Measurements from ENCODE around the gene RASGRF2. TPM values are rescaled to one million over a fixed set of nuclear protein-coding genes. Genes with fewer than 3 reads are reported as not detected.

Gene RASGRF2, protein sequence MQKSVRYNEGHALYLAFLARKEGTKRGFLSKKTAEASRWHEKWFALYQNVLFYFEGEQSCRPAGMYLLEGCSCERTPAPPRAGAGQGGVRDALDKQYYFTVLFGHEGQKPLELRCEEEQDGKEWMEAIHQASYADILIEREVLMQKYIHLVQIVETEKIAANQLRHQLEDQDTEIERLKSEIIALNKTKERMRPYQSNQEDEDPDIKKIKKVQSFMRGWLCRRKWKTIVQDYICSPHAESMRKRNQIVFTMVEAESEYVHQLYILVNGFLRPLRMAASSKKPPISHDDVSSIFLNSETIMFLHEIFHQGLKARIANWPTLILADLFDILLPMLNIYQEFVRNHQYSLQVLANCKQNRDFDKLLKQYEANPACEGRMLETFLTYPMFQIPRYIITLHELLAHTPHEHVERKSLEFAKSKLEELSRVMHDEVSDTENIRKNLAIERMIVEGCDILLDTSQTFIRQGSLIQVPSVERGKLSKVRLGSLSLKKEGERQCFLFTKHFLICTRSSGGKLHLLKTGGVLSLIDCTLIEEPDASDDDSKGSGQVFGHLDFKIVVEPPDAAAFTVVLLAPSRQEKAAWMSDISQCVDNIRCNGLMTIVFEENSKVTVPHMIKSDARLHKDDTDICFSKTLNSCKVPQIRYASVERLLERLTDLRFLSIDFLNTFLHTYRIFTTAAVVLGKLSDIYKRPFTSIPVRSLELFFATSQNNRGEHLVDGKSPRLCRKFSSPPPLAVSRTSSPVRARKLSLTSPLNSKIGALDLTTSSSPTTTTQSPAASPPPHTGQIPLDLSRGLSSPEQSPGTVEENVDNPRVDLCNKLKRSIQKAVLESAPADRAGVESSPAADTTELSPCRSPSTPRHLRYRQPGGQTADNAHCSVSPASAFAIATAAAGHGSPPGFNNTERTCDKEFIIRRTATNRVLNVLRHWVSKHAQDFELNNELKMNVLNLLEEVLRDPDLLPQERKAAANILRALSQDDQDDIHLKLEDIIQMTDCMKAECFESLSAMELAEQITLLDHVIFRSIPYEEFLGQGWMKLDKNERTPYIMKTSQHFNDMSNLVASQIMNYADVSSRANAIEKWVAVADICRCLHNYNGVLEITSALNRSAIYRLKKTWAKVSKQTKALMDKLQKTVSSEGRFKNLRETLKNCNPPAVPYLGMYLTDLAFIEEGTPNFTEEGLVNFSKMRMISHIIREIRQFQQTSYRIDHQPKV (N-terminal part only)
- 0.58 TPM for total RNA-seq

DNA sequence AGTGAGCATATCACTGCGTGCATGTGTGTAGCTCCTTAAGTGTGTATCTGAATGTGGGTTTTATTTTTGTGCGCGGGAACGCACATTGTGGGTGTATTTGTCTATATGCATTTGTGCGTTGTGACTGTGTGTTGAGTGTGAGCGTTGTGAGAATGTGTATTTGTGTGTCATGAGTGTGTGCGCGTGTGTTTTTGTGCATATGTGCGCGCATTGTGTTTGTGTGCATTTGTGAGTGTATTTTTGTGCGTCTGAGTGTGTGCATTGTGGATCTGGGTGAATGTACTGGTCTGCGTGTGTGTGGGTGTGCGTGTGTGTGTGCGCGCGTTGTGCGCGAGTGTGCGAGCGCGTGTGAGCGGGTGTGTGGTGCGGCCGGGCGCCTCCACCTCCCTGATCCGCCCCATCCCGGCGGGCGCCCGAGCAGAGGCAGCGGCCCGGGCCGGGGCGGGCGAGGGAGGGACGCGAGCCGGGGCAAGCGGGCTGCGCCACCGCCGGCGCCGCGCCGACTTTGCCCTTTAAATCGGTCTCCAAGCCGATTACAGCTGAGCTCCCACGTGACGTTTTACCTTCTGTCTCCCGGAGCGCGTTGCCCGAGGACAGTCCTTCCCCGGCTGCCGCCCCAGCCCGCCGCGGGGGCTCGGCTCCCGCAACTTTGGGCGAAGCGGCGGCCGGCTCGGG, at the start of gene RASGRF2:
TSS of gene RASGRF2 (plus strand) at position 596 of the 675 bp plus-strand sequence. CDS start 376 bp downstream, outside the sequence.
- ATAC-seq, result peak; percentile 86
- peak; percentile 58 for DNase-seq (ENCODE audit: low spot score)

DNA sequence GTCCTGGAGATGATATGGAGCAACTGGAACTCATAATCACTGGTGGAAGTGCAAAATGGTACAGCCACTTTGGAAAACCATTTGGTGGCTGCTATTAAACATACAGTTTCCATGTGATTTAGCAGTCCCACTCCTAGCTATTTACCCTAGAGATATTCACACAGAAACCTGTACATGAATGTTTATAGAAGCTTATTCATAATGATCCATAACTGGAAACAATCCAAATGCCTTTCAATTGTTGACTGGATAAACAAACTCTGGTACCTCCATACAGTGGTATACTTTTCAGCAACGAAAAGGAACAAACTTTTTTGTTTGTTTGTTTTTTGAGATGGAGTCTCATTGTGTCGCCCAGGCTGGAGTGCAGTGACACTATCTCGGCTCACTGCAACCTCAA, 47.7 kb upstream of the RASGRF2 start:
- DNase-seq (ENCODE audit: low spot score) (no peak), ATAC-seq (no peak)

DNA sequence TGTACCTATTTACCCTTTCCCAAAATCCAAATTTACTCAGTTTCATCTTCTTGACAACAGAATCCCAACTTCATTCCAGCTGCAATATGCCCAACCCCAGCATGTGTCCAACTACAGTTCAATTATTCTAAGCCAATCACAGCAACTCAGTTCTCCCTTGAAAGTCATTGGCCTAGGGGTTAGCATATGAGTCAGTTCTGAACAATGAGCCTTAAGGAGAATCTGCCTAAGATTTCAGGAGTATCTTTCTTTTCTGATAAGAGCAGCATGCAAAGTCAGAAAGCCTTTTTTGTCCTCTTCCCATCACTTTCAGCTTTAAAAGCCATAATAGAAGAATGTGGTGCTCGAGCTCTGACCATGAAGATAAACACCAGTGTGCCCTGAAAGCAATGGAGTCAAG, 44.4 kb upstream of the RASGRF2 start:
- ATAC-seq, result no peak
- no peak for DNase-seq (ENCODE audit: low spot score)

DNA sequence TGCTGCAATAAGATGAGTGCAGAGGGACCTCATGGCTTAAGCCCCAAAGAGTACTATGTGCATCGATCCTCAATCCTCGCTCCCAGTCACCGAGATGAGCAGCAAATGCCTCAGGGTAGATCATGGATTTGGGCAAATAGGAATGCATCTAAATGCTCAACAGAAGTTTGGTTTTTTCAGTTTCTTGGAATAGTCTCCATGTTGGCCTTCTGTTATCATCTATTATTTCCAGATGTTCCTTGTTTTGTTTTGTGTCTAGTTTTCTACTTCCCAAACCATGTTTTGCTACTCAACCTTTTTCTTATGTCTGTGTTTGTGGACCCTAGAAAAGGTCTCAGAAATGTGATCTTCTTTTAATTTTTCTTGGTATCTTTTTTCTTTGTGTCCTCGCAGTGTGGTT, 43.5 kb upstream of the RASGRF2 start:
- no peak for ATAC-seq

DNA sequence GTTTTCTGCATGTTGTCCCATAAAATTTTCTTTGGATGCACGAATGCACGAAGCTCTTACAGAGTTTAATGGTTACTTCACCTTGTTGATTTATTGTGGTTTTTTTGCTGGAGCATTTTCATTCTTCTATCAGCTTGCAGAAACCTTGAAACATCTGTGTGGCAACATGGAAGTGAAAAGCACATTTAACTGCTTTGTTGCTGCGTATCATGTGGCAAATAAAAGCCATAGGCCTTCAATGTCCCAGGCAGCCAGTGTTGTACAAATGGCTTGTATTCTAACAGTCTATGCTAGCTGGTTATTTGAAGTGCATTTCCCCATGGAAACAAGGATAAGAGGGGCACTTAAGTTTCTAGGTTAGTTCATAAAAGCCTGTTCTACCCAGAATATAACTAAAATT, 42.5 kb upstream of the RASGRF2 start:
- DNase-seq (ENCODE audit: low spot score), result no peak
- ATAC-seq, result no peak

More for the DNA sequence above, 43.5 kb upstream of the RASGRF2 start:
- DNase-seq (ENCODE audit: low spot score), result no peak

DNA sequence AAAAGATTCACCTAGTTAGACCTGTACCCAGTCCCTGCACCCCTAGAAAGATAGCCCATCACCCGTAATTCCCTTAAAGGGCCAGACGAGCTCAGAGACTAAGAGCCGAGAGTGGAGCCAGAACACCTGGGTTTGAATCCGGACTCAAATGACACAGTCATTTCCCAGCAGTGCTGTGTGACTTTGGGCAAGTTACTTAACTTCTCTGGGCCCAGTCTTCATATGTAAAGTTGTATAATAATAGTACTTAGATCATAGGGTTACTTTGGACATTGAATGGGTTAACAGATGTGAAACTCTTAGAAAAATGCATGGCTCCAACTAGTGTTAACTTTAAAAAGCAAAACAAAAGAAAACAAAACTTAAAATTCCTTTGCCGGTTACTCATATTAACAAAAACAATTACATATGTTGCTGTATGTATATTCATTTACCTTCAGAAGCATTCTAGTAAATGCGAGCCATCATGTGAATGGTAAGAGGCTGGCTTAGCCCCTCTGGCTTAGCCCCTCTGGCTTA, 40.4 kb upstream of the RASGRF2 start:
- ATAC-seq (no peak), DNase-seq (ENCODE audit: low spot score) (no peak)

DNA sequence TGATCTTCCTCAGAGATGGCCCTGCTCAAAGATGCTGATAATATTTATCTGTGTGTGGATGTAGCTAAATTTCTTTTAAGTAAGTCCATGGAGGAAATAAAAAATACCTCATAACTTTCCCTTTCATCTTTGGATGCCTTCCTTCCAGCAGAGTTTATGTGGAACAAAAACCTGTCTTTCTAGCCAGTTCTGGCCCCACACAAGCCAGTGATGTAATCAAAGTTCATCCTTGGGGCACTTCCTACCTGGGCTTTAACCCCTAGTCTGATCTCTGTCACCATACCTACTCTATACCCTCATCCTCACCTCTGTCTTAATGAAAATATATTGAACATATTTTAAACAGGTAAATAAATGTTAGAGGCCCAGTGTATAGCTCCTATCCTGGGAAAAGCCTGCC, 39.8 kb upstream of the RASGRF2 start:
- DNase-seq (ENCODE audit: low spot score) (no peak), ATAC-seq (peak; percentile 40)

DNA sequence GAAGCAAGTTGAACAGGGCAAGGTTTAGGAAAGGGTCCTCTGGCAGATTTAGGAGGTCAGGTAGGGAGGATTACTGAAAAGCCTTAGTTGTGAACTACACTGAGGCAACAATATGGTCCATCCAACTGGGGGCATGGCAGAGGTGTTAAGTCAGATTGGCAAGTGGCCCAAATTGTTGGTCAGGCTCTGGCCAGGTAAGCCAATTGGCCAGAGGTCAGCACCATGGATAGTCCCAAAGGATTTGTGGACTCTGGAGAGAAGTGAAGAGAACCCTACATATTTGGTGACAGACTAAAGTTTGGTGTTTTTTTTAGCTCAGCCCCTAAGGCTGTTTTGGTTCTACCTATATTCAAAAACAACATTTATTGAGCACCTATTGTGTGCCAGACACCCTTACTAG, 39.1 kb upstream of the RASGRF2 start:
- ATAC-seq, result peak; percentile 36

DNA sequence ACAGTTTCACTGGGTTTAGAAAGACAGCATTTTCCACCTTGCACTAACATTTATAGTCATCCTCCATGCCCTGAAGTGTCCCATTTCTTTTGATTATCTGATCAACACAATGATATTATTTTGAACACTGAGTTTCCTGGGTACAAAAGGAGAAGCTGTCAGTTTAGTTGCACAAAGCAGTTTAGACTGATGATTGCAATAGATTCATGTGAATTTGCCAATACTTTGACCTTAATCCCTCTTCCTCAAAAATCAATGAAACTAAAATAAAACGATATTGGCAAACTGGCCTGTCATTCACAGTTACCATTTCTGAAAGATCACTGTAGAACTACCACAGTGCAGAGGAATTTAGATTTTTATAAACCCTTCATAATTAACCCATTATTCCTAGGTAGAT, 34.2 kb upstream of the RASGRF2 start:
- ATAC-seq (peak; percentile 39), DNase-seq (ENCODE audit: low spot score) (no peak)

More for the DNA sequence above, 39.1 kb upstream of the RASGRF2 start:
- no peak for DNase-seq (ENCODE audit: low spot score)

DNA sequence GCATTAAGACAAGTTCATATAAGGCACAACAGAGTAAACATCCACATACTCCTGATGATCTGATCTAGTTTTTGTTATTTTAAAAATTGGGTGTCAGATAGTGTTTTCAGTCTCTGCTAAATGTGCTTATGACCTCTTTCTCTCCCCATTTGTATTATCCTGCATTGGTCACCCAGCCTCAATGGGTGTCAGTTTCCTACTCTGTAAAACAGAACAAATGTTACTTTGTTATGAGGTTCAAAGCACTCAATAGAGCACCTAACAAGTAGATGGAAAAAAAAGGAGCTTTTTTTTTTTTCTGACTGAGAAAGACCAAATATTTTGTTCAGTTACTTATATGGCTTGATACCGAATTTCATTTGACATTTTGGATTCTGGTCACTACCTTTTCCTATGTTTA, 33.6 kb upstream of the RASGRF2 start:
- DNase-seq (ENCODE audit: low spot score), result no peak
- ATAC-seq, result no peak

DNA sequence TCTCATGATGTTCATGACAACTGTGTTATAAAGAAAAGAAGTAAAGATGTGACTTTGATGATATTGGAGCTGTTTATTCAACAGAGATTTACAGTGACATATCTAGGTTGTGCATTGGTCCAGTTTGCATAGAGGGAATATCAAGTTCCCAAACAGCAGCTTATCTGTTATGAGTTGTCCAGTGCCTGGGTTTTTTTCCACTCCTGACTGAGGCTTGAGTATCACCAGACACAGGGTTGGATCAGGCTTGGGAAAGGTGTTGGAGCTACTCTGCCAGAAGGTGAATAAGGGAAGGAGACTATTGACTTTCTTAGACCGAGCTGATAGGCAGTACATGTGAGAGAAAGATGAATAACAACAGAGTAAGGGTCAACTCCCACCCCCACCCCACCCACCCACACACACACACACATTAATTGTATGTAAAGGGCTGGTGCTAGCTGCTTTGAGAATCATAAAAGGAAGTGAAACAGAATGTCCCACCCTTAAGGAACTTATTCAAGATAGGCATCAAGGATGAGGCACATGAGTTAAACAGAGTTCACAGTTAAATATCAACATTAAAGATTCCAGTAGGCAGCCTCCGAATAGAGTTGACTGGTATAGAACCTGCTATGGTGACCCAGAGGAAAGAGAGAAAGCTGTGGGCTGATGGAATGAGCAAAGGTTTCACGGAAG, 33.0 kb upstream of the RASGRF2 start:
- no peak for ATAC-seq
- DNase-seq (ENCODE audit: low spot score), result no peak

DNA sequence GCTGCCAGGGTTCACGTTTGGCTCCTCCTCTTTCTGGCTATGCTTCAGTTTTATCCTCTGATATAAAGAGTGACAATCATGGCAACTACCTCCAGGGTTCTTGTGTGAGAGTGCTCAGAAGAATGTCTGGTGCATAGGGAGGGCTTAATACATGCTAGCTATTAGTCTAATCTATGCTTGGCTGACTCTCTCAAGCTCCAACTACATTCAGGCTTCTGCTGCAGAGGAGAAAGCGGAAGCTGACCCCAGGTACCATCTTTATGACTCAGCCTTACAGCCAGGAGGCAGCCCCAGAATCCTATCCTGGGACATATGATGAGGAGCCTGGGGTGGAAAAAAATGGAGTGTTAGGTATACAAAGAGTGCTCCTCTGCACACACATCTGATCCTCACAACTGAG, 32.1 kb upstream of the RASGRF2 start:
- ATAC-seq (no peak), DNase-seq (ENCODE audit: low spot score) (no peak)

DNA sequence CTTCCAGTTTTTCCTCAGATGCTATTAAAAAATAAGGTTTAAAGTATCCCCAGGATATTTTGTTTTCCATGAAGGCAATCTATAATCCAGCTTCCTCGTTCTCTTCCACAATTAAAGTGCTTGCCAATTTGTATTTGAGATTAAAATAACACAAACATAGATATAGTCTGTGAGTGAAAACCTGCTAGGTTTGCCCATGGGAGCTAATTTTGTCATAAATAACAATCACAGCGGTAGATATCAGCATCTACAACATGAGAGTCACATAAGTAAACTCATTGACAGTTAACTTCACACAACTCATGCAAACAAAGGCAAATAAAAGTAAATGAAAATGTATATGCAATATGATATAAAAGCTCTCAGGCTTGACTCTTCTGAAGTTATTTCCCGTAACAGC, 29.2 kb upstream of the RASGRF2 start:
- no peak for DNase-seq (ENCODE audit: low spot score)
- no peak for ATAC-seq

DNA sequence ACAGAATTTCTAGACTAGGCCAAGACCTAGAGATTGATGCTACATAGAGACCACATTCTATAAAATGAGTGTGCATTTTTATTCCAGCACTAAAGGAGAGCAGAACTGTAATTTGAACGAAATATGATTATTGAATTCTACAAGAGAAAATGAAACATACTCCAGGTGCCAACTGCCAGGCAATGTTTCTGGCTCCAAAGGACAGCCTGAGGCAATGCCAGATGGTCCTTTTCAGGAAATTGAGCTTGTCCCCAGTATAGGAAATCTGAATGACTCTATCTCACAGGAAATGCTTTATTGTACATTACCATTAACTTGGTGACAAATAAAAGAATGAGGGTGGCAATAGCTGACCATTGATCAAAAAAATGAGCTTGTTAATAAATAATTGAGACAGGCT, 28.8 kb upstream of the RASGRF2 start:
- ATAC-seq, result no peak
- DNase-seq (ENCODE audit: low spot score), result no peak

DNA sequence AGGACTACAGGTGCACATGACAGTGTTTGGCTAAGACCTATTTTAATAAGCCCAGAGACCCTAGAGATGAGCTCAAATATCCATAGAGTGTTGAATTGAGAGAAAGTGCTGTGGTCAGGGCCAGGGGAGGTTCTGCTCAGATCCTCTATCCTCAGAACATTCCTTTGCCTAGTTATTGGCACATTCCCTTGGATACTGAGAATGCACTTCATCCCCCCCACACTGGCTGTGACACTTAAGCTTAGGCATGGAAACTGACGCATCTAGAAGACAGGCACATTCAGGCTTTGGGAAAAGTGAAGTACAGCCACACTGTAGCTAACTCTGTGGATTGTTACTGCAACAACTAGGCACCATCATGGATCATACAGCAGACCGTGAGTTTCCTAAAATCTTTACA, 27.1 kb upstream of the RASGRF2 start:
- DNase-seq (ENCODE audit: low spot score) (no peak), ATAC-seq (no peak)

DNA sequence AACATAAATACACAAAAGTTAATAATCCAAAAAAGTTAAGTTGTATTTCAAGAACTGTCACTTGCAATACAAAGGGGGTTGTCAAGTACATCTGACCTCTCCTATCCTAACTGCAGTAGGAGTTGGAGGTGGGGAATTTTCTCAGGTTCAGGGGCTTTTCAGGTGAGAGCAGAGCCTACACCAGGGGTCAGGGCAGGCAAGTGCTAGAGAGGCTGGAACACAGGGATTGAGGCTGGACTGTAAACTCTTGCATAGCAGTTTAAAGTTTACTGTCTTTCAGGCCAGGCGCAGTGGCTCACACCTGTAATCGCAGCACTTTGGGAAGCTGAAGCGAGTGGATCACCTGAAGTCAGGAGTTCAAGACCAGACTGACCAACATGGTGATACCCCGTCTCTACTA, 25.4 kb upstream of the RASGRF2 start:
- DNase-seq (ENCODE audit: low spot score) (no peak), ATAC-seq (no peak)

DNA sequence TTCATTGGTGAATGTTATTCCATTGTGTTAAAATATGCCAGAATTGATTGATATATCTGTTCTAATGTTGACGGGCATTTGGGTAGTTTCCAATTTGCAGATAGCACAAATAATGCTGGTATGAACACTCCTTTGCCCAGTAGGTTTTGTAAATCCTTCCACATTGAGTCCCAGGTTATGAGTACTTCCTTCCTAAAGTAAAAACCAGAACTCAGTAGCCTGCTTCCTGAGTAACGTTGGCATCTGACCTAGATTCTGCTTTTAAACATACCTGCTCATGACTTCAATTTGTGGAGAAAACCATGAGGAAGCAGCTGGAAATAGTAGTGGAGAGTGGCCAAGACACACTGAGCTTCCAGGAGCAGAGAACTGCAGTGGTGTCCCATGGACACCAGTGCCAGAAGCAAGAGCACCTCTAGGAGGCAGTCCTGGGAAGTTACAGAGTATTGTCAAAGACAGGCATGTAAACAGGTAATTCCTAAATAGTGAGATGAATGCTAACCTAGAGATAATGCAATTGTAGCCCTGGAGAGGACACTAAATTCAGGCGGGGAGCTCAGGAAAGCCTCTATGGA, 24.3 kb upstream of the RASGRF2 start:
- DNase-seq (ENCODE audit: low spot score) (no peak), ATAC-seq (peak; percentile 48)

DNA sequence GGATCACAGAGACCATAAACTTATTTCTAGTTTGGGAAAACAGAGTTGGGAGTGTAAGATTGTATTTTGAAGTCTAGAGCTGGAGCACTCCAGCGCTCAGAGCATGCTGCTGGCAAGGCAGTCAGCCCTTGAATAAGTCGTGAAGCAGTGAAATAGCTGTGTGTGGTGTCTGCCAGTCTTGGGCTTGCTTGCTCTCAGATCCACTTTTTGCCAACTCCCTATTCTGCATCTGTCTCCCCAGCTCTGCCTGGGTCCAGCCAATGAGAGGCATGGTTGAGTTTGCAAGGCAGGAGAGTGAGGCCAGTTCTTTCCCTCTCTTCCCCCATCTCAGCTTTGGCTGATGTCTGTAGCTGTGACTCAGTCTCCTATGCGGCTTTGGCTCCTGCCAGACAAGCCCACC, 23.3 kb upstream of the RASGRF2 start:
- no peak for ATAC-seq

DNA sequence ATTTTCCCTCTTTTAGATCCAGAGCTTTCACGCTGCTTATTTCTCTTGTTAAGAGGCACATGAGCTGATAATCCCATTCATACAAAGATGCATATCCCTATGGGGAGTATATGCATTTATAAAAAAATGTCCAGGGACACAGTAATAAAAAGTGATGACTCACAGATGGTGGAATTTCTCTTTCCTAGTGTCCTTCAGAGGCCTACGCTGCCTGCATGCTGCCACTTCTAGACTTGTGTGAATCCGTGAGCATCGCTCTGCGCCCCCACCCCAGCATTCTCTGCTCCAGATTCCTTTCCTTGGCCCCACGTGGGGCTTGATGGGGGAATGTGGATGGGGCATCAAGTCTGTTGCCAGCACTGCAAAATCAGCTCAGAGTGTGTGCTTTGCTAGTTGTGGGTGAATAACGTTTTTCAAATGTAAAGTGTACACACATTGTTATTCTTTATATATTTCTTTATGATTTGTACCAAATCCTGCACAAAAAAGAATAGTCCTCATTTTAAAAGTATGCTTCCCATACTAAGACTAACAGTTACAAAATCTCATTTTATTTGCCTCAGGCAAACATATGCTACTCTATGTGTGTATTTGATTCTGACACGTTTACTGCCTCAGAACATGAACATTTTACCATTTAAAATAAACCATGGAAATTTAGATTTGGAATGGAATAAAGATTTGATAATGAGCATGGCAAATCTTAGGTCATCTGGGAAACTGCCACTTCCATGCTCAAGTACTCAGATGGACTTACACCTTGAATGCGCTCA, 22.4 kb upstream of the RASGRF2 start:
- DNase-seq (ENCODE audit: low spot score), result no peak

More for the DNA sequence above, 23.3 kb upstream of the RASGRF2 start:
- no peak for DNase-seq (ENCODE audit: low spot score)

More for the DNA sequence above, 22.4 kb upstream of the RASGRF2 start:
- no peak for ATAC-seq
